Activated gamma-delta T cell (primary cell): ENCODE data around the gene MEIOSIN.

Experiments used
- DNase-seq: peaks from one replicate; lab custom pipeline; 2025; lab: John Stamatoyannopoulos, UW

MEIOSIN gene

DNA sequence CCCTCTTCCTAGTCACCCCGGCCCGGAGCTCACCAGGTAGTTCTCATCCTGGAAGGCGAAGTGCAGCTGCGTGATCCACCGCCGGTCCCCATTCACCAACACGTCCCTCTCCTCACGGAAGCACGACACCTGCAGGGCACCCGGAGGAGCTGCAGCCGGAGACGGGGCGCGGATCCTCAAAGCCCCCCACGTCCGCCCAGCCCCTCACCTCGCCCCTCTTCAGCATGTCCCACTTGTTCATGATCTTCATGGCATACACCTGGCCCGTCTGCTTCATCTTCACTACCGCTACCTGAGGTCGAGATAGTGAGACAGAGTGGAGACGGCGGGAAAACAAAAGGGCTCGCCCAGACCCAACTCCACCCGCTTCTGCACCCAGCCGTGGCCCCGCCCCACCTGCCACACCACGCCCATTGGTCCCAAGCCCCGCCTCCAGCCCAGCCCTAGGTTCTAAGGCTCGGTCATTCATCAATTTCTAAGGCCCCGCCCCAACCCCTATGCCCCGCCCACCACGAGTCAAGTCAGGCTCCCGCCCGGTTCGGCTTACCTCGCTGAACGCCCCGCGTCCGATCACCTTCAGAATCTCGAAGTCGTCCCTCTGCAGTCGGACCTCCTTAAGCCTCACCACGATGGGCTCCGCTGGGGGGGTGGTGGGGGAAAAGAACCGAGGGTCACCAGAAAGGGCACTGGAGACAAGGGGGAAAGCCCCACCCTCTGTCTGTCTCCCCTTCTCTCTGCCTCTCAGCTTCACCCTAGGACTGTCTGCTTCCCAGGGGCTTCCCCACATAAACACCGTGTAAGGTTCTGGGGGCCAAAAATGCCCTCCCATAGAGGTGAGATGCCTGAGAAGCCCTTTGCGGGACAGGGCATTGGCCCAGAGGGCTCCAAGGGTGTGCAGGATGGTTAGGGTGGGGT is 46.2 kb downstream of the MEIOSIN start:
- peak; percentile 64 for DNase-seq

- no peak for DNase-seq
These were observed 46.9 kb downstream of the MEIOSIN start for GRCh38 chr19:45780146-45780447.

DNA sequence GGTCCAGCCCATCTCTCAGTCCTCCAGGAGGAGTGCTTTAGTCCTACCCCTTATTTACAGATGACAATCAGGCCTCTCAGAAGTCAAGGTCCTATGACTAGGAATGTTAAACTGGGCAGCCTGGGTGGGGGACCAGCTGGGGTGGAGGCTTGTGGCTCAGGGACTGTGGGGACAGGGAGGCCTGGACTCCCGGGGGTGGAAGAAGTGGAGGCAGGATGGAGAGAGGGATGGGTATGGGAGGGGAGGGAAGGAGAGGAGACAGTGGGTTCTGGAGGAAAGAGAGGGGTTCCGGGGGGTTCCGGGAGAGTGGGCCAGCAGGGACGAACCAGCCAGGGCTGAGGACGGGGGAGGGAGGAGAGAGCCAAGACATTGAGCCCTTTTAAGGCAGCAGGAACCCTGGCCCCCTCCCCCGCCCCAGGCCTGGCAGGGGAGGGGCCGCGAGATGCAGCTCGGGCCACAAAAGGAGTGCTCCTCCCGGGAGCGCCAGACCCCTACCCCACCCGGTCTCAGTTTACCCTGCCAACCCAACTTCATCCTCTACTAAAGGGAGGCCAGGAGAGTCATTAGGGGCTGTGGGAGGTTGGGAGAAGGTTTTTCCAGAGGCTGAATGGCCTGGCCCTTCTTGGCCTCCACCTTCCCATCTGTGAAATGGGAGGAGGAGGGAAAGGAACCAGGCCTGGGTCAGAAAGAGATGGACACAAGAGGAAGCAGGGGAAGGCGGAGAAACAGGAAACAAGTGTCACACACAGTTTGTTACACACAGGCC is 47.4 kb downstream of the MEIOSIN start:
- no peak for DNase-seq

DNA sequence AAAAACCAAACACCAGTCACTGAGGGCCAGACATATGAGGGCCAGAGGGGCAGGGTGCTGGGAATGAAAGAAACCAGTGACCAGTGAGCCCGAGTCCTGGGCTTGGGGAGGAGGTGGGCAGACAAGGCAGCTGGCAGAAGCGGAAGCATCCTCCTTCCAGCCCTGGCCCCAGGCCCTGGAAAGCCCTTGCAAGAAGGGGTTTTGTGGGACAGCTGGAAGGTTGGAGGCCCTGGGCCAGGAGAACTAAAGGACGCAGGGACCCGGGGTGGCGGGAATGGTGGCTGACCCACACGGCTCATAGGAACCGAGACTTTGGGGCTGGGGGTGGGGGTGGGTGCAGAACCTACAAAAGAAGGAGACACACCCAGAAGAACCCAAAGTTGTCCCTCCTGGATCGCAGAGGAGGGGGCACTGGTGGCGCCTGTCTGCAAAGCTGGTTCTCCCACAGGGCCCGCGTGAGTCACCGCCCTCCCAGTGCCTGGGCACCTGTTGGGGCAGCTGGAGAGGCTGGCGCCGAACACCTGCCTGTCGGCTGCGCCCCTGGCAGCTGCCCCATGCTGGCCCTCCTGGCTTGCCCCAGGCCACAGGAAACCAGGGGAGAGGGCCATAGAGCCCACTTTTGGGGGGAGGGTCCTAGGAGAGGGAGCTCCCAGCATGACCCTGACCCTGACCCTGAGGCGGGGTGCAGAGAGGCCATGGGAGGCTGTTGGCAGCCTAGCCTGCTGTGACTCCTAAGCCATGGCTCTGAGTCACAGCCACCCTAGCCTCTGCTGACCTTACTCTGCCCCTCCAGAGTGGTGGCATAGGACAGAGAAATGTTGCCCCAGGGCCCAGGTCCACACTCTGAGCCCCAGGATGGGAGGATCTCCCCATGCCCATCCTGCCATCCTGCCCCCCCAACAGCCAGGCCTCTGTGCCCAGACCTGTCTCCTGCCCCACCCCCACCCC is 48.2 kb downstream of the MEIOSIN start:
- DNase-seq, result no peak

- DNase-seq, result no peak
These were observed 49.0 kb downstream of the MEIOSIN start, which contains the start of gene DMPK for GRCh38 chr19:45782162-45782691. Gene DMPK, minus strand, starts transcription at chr19:45782490. Its CDS starts 138 bp downstream, at chr19:45782352.

GRCh38 chr19:45782820-45783785 is 49.9 kb downstream of the MEIOSIN start:
- DNase-seq, result no peak

DNA sequence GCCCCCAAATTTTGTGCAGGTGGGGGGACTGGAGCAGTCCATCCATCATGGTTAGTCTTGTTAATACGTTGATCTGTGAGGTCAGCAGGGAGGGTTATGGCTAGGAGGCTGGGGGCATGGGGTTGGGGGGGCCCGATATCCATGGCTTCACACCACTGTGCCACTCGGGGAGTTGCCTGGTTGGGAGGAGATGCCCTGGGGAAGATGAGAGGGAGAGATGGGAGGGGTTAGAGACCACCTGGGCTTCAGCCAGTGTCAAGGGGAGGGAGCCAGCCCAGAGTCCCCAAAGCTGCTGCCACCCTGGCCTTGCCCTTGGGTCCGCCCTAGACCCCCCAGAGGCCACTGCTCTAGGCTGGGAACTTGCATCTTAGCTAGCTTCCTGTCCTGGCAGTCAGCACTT is 50.9 kb downstream of the MEIOSIN start:
- DNase-seq, result no peak

DNA sequence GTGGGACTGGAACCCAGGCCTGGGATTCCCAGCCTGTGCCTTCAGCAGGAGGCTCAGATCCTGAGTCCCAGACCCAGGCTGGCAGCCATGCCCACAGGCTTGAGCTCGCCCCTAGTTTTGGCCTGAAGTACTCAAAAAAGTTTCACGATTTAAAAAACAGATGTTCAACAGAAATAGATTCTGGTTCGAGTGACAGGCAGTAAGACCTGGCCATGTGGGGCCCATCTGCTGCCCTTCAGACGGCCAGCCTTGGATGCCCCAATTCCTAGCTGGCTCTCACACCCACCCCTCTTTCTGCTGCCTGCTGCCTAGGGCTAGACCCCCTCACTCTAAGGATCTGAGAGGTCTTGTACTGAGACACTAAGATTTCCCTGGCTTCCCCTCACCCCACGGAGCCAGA is 51.9 kb downstream of the MEIOSIN start:
- DNase-seq, result no peak

GRCh38 chr19:45785781-45786532 is 52.7 kb downstream of the MEIOSIN start:
- DNase-seq, result no peak

GRCh38 chr19:45786533-45786894 is 53.3 kb downstream of the MEIOSIN start:
- no peak for DNase-seq

- DNase-seq, result no peak
These were observed 56.0 kb downstream of the MEIOSIN start for GRCh38 chr19:45789035-45789786.

GRCh38 chr19:45790942-45791341 is 57.7 kb downstream of the MEIOSIN start:
- no peak for DNase-seq

DNA sequence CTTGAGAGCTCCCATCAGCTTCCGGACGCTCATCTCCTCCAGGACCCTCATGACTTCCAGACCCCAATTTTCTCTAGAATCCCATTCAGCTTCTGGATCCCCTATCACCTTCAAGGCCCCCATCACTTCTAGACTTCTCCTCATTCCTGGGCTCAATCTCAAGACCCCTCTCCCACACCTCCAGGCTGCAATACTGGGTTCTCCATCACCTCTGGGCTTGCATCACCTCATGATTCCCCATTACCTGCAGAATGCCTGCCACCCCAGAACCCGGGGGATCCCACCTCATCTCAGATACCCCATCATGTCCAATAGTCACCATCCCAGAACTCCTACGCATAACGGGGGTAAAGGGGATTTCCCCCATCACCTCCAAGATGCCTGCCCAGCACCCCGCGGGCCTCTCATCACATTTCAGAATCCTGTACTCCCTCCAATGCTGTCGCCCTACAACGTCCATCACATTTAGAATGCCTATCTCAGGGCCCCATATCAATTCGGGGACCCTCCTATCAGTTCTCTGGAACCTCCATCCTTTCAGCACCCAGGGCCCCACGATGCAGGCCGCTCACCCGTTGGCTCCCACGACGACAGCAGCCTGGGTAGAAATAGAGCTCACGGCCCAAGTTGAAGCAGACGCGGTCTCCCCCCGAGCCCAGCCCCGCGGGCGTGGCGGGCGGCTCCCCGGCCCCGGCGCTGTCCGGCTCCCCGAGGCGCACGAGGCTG is 58.7 kb downstream of the MEIOSIN start:
- no peak for DNase-seq

- peak; percentile 99 for DNase-seq
These were observed 59.4 kb downstream of the MEIOSIN start, which contains the start of gene DMWD for GRCh38 chr19:45792470-45793177. Gene DMWD, minus strand, starts transcription at chr19:45792845. Its CDS starts 89 bp downstream, at chr19:45792756.

DNA sequence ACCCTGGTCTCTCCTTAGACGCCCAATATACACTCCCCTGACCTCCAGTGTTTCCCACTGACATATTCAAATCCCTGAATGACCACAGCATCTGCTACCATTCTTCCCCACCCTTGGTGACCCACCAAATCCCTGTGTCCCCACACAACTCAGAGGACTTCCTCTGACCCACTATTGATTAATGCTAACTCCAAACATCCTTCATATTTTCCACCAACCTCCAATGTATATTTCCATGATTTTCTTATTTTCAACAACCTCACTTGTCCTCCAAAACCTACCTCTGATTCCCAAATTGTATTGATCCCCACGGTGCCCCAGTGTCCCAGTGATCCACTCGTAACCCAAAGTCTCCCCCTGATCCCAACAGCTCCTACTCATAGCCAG is 59.9 kb downstream of the MEIOSIN start:
- DNase-seq, result no peak

GRCh38 chr19:45793876-45794275 is 60.6 kb downstream of the MEIOSIN start:
- no peak for DNase-seq

DNA sequence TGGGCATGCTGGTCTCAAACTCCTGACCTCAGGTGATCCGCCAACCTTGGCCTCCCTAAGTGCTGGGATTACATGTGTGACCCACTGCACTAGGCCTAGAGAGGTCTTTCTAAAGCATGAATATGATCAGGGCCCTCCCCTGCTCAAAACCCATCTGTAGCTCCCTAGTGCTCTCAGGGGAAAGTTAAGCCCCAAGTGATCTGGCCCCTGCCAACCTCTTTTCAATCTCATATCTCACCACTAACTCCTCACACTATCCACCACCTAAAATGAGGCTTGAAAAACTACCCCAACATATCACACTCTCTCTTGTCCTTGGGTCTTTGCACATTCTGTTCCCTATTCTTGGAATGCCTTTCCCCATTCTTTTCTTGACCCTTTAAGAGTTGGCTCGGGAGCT is 61.4 kb downstream of the MEIOSIN start:
- no peak for DNase-seq
